Pancreas (tissue), 10 donors: ENCODE results near the gene RPS6KC1. TPM values are rescaled to one million over a fixed set of nuclear protein-coding genes. Genes with fewer than 3 reads are reported as not detected.

Source experiments
- ATAC-seq, 4 donors: fragments of 200-7000 bp; cut with Tn5 transposase; one replicate each; pipeline versions ENCODE4 v1.8.0 to v1.9.1; 2020; ENCODE audit warnings: mild to moderate bottlenecking in 4 of 4, moderate library complexity in 4 of 4
- DNase-seq, 6 donors: peaks; one replicate each; pipeline ENCODE4 v3.0.0-alpha.2; 2020
- FAIRE-seq: peaks from 2 replicates; lab custom pipeline; 2012; peaks lifted over from hg19 to GRCh38; lab: Jason Lieb, UNC
- H3K27ac ChIP-seq, 4 donors: fragments of 200-600 bp; sonication (generic); 1 replicate in 3 of 4; 2 replicates in 1 of 4; pipeline versions ENCODE4 v1.5.0 to v1.8.0; 2020
- H3K27me3 ChIP-seq, 4 donors: fragments of 200-600 bp; one replicate each; pipeline ENCODE4 v1.8.0; 2021
- H3K36me3 ChIP-seq, 3 donors: fragments of 200-600 bp; sonication (generic) in 1 of 3; one replicate each; pipeline versions ENCODE4 v1.5.0 to v1.8.0; 2020 to 2021
- H3K4me1 ChIP-seq, 3 donors: fragments of 200-600 bp; one replicate each; pipeline ENCODE4 v1.8.0; 2021
- H3K4me3 ChIP-seq, 4 donors: fragments of 200-600 bp; sonication (generic) in 2 of 4; one replicate each; pipeline versions ENCODE4 v1.5.0 to v1.8.0; 2020 to 2021
- H3K9me3 ChIP-seq, 4 donors: fragments of 200-600 bp; one replicate each; pipeline ENCODE4 v1.8.0; 2021
- CTCF ChIP-seq, 4 donors: fragments of 200-600 bp; sonication (generic) in 3 of 4; IDR thresholded peaks; one replicate each; pipeline versions ENCODE4 v1.5.0 to v1.8.0; 2021; ENCODE audit warnings: antibody characterized with exemption in 4 of 4
- WGBS, 2 donors: extraction: QIAGEN DNeasy Blood & Tissue Kit; methylation state at CpG; one replicate each; pipeline ENCODE4 v1.1.7; 2013; 5-methylcytosine and 5-hydroxymethylcytosine counted together
- intact Hi-C, 3 donors: fragments of 100-400 bp; cut with DNase I; formaldehyde crosslinking; loops; one replicate each; pipeline versions ENCODE4 v1.11.1 to v1.14.2; 2022
- polyA plus RNA-seq, 2 donors: library from polyadenylated mRNA; stranded (reverse); fragments of 200-250 nt; gene quantifications; one replicate each; pipeline ENCODE4 v1.2.3, GENCODE V29; 2013
- total RNA-seq, 6 donors: library from RNA; stranded (reverse); fragmentation: NEBNext Ultra II Directional in 4 of 6; extraction: Animal tissue kit (Norgen Biotek cat#: 25700) in 4 of 6; gene quantifications; one replicate each; pipeline versions ENCODE4 v1.2.1 to v1.2.4, GENCODE V29; 2021 to 2023
- donor health status: healthy with polysubstance abuse.
- donor health status: DM: no; HTN: no; CAD: no; lungs with moderate emphysema.
- donor health status: DM: no; HTN: no; CAD: no.
- donor health status: control.
- donor health status: control.
- donor health status: Bipolar disorder and iron deficiency.
- donor health status: DM: yes; HTN: yes; CAD: no.
- donor health status: DM: no; HTN: no; CAD: no.
- donor health status: DM: no; HTN: no; CAD: no.
- donor health status: DM: yes; HTN: yes; CAD: no.

The RPS6KC1 gene
- total and polyA plus RNA-seq, 8 donors = 2.3 to 11.4 (median 7.0) TPM

GRCh38 chr1:213269829-213270228 lies 218.8 kb downstream of the RPS6KC1 start:
- DNase-seq = no peak
- Histone ChIP-seq H3K27me3 (no peaks in the 10 kb centered on the region), H3K4me1 (no peaks in the 10 kb centered on the region), H3K27ac (no peak overlapping the region), H3K9me3 (peaks cover 0 to 3% (median 0%) of the 10 kb centered on the region in 4 donors), H3K4me3 (no peak overlapping the region), H3K36me3 (no peaks in the 10 kb centered on the region)
- WGBS, 2 donors = 97 to 99% methylated on average over 1 of the region's 1 CpG
- no peak for FAIRE-seq
- intact Hi-C loops = no loop called here
- TF ChIP-seq CTCF (IDR thresholded peaks at IDR 0.05) = no peak
- ATAC-seq = no peak

- Histone ChIP-seq H3K27ac (no peak overlapping the region), H3K4me1 (no peaks in the 10 kb centered on the region), H3K27me3 (no peaks in the 10 kb centered on the region), H3K36me3 (no peaks in the 10 kb centered on the region), H3K9me3 (no peaks in the 10 kb centered on the region), H3K4me3 (no peak overlapping the region)
- WGBS, 2 donors = 75 to 89% methylated on average over 2 of the region's 2 CpGs
- ATAC-seq (no peak), DNase-seq (no peak), FAIRE-seq (no peak)
- intact Hi-C loops = no loop called here
- no peak for TF ChIP-seq CTCF (IDR thresholded peaks at IDR 0.05)
Observed at GRCh38 chr1:213273546-213273945, 222.5 kb downstream of the RPS6KC1 start.

- Histone ChIP-seq H3K4me3 (no peak overlapping the region), H3K36me3 (no peaks in the 10 kb centered on the region), H3K27ac (no peak overlapping the region), H3K27me3 (no peaks in the 10 kb centered on the region), H3K9me3 (no peaks in the 10 kb centered on the region), H3K4me1 (no peaks in the 10 kb centered on the region)
- DNase-seq (no peak), ATAC-seq (no peak), FAIRE-seq (no peak)
- no peak for TF ChIP-seq CTCF (IDR thresholded peaks at IDR 0.05)
- intact Hi-C loops = no loop called here
Observed at GRCh38 chr1:213274140-213274539, 223.1 kb downstream of the RPS6KC1 start.

GRCh38 chr1:213275293-213275692 lies 224.3 kb downstream of the RPS6KC1 start:
- TF ChIP-seq CTCF (IDR thresholded peaks at IDR 0.05) = no peak
- FAIRE-seq (no peak), DNase-seq (no peak), ATAC-seq (no peak)
- Histone ChIP-seq H3K4me1 (no peaks in the 10 kb centered on the region), H3K9me3 (no peaks in the 10 kb centered on the region), H3K27me3 (no peaks in the 10 kb centered on the region), H3K27ac (no peak overlapping the region), H3K36me3 (no peaks in the 10 kb centered on the region), H3K4me3 (no peak overlapping the region)
- 100% methylated on average over 1 of the region's 1 CpG for WGBS, 2 donors
- intact Hi-C loops = no loop called here

- H3K27ac ChIP-seq = no peak overlapping the region
- no peak for ATAC-seq
- H3K4me3 ChIP-seq = no peak overlapping the region
- no peaks in the 10 kb centered on the region for H3K9me3 ChIP-seq
- no peak for TF ChIP-seq CTCF (IDR thresholded peaks at IDR 0.05)
- no peak for FAIRE-seq
- no peaks in the 10 kb centered on the region for H3K36me3 ChIP-seq
- 95 to 96% methylated on average over 2 of the region's 2 CpGs for WGBS, 2 donors
- intact Hi-C loops = no loop called here
- H3K27me3 ChIP-seq = no peaks in the 10 kb centered on the region
- no peaks in the 10 kb centered on the region for H3K4me1 ChIP-seq
- no peak for DNase-seq
Observed at GRCh38 chr1:213276236-213276635, 225.2 kb downstream of the RPS6KC1 start.
